ENCODE data around the gene ZC3H14.

Gene ZC3H14

GRCh38 chr14:88613552-88614010 is 50.7 kb downstream of the ZC3H14 start:
- DNase-seq (ENCODE audit: extremely low read depth, low read depth): no peak
- H3K4me3 ChIP-seq (replicated peaks; ENCODE audit: low read depth, low read length): no peak overlapping the region
- no peak for TF ChIP-seq CTCF (IDR thresholded peaks at IDR 0.05; ENCODE audit: low read depth, low read length, missing control alignments)

GRCh38 chr14:88614218-88614907 is 51.5 kb downstream of the ZC3H14 start:
- TF ChIP-seq CTCF (IDR thresholded peaks at IDR 0.05; ENCODE audit: low read depth, low read length, missing control alignments): no peak
- no peak for DNase-seq (ENCODE audit: extremely low read depth, low read depth)
- no peak overlapping the region for H3K4me3 ChIP-seq (replicated peaks; ENCODE audit: low read depth, low read length)

- no peak for DNase-seq (ENCODE audit: extremely low read depth, low read depth)
- no peak overlapping the region for H3K4me3 ChIP-seq (replicated peaks; ENCODE audit: low read depth, low read length)
- no peak for TF ChIP-seq CTCF (IDR thresholded peaks at IDR 0.05; ENCODE audit: low read depth, low read length, missing control alignments)
Observed at GRCh38 chr14:88616697-88617096, 53.9 kb downstream of the ZC3H14 start.

- TF ChIP-seq CTCF (IDR thresholded peaks at IDR 0.05; ENCODE audit: low read depth, low read length, missing control alignments): no peak
- H3K4me3 ChIP-seq (replicated peaks; ENCODE audit: low read depth, low read length): no peak overlapping the region
- DNase-seq (ENCODE audit: extremely low read depth, low read depth): no peak
Observed at GRCh38 chr14:88617479-88617878, 54.6 kb downstream of the ZC3H14 start.

- H3K4me3 ChIP-seq (replicated peaks; ENCODE audit: low read depth, low read length): no peak overlapping the region
- no peak for TF ChIP-seq CTCF (IDR thresholded peaks at IDR 0.05; ENCODE audit: low read depth, low read length, missing control alignments)
- no peak for DNase-seq (ENCODE audit: extremely low read depth, low read depth)
Observed at GRCh38 chr14:88618476-88618875, 55.6 kb downstream of the ZC3H14 start.

- DNase-seq (ENCODE audit: extremely low read depth, low read depth): no peak
- H3K4me3 ChIP-seq (replicated peaks; ENCODE audit: low read depth, low read length): no peak overlapping the region
- TF ChIP-seq CTCF (IDR thresholded peaks at IDR 0.05; ENCODE audit: low read depth, low read length, missing control alignments): no peak
Observed at GRCh38 chr14:88621100-88621499, 58.3 kb downstream of the ZC3H14 start.

- H3K4me3 ChIP-seq (replicated peaks; ENCODE audit: low read depth, low read length): no peak overlapping the region
- no peak for TF ChIP-seq CTCF (IDR thresholded peaks at IDR 0.05; ENCODE audit: low read depth, low read length, missing control alignments)
- DNase-seq (ENCODE audit: extremely low read depth, low read depth): no peak
Observed at GRCh38 chr14:88625671-88626070, 62.8 kb downstream of the ZC3H14 start.
